ENCODE results near the gene CEBPG.

The CEBPG gene

GRCh38 chr19:33426621-33427361, 53.3 kb downstream of the CEBPG start:
- DNase-seq, result no peak

GRCh38 chr19:33427801-33428626, 54.5 kb downstream of the CEBPG start:
- no peak for DNase-seq

GRCh38 chr19:33428627-33429125, 55.2 kb downstream of the CEBPG start:
- no peak for DNase-seq

GRCh38 chr19:33429891-33430673, 56.6 kb downstream of the CEBPG start:
- no peak for DNase-seq

- DNase-seq, result peak; percentile 55
Observed at GRCh38 chr19:33430674-33431277, 57.3 kb downstream of the CEBPG start.

- no peak for DNase-seq
Observed at GRCh38 chr19:33432015-33432414, 58.5 kb downstream of the CEBPG start.

Data from fibroblast of skin of right biceps (primary cell).